WTC11 (cell line): ENCODE data around the gene ALLC. TPM values are rescaled to one million over a fixed set of nuclear protein-coding genes. Genes with fewer than 3 reads are reported as not detected.

Experiments used
- ATAC-seq: fragments of 200-7000 bp; cut with Tn5 transposase; 2 replicates; pipeline ENCODE4 v1.10.0; 2021; ENCODE audit warnings: mild to moderate bottlenecking, moderate library complexity
- CTCF ChIA-PET: fragments of 300-600 bp; sonication (Branson Sonifier 250); formaldehyde crosslinking; loops from one replicate; lab custom pipeline; 2021; ENCODE audit warnings: antibody characterized with exemption; lab: Charles Lee
- POLR2A ChIA-PET: fragments of 350-600 bp; sonication (Branson Sonifier 250); formaldehyde crosslinking; loops from one replicate; lab custom pipeline; 2021; ENCODE audit warnings: antibody characterized with exemption; lab: Charles Lee
- DNase-seq: peaks from one replicate; pipeline ENCODE4 v3.0.0; 2021; ENCODE audit warnings: low spot score
- H3K27ac Mint-ChIP-seq: 2 replicates; pipeline ENCODE4 v1.8.0; 2021; ENCODE audit warnings: mixed read lengths
- H3K27me3 Mint-ChIP-seq: 2 replicates; pipeline ENCODE4 v1.8.0; 2021; ENCODE audit warnings: low read depth, mild to moderate bottlenecking, moderate library complexity, mixed read lengths
- H3K36me3 Mint-ChIP-seq: 2 replicates; pipeline ENCODE4 v1.8.0; 2021; ENCODE audit warnings: mixed read lengths
- H3K4me1 Mint-ChIP-seq: 2 replicates; pipeline ENCODE4 v1.8.0; 2022; ENCODE audit warnings: mixed read lengths
- H3K4me3 Mint-ChIP-seq: 2 replicates; pipeline ENCODE4 v1.8.0; 2021; ENCODE audit warnings: mild to moderate bottlenecking, moderate library complexity, mixed read lengths
- H3K9me3 Mint-ChIP-seq: 2 replicates; pipeline ENCODE4 v1.8.0; 2021; ENCODE audit warnings: mixed read lengths
- ARID4B ChIP-seq: sonication (generic); formaldehyde crosslinking; IDR thresholded peaks from 2 replicates; pipeline ENCODE4 v1.8.0; 2023; ENCODE audit warnings: missing genetic modification reagents, mild to moderate bottlenecking, borderline replicate concordance
- ATF2 ChIP-seq: sonication (generic); formaldehyde crosslinking; IDR thresholded peaks from 2 replicates; pipeline ENCODE4 v1.8.1; 2022; ENCODE audit warnings: low read depth, missing genetic modification reagents, borderline replicate concordance
- KAT7 ChIP-seq: sonication (generic); formaldehyde crosslinking; IDR thresholded peaks from 2 replicates; pipeline ENCODE4 v1.8.1; 2023; ENCODE audit warnings: missing genetic modification reagents, mild to moderate bottlenecking, borderline replicate concordance
- NR2C2 ChIP-seq: sonication (generic); formaldehyde crosslinking; IDR thresholded peaks from 2 replicates; pipeline ENCODE4 v1.8.0; 2022; ENCODE audit warnings: mild to moderate bottlenecking, missing genetic modification reagents
- PRDM15 ChIP-seq: sonication (generic); formaldehyde crosslinking; IDR thresholded peaks from 2 replicates; pipeline ENCODE4 v1.8.0; 2022; ENCODE audit warnings: missing genetic modification reagents
- PRRX2 ChIP-seq: fragments of 250-450 bp; sonication (Bioruptor Pico); IDR thresholded peaks from 2 replicates; pipeline ENCODE4 v1.8.0; 2021; ENCODE audit warnings: mild to moderate bottlenecking
- SMAD3 ChIP-seq: sonication (generic); formaldehyde crosslinking; IDR thresholded peaks from 2 replicates; pipeline ENCODE4 v1.8.0; 2022; ENCODE audit warnings: missing genetic modification reagents, mild to moderate bottlenecking, borderline replicate concordance
- SOX15 ChIP-seq: fragments of 250-450 bp; sonication (Bioruptor Pico); IDR thresholded peaks from 2 replicates; pipeline ENCODE4 v1.9.0; 2021; ENCODE audit warnings: mild to moderate bottlenecking
- TCF7 ChIP-seq: sonication (generic); formaldehyde crosslinking; IDR thresholded peaks from 2 replicates; pipeline ENCODE4 v1.8.0; 2022; ENCODE audit warnings: mild to moderate bottlenecking, low read depth, missing genetic modification reagents, moderate library complexity
- ZNF317 ChIP-seq: sonication (generic); formaldehyde crosslinking; IDR thresholded peaks from 2 replicates; pipeline ENCODE4 v1.8.1; 2023; ENCODE audit warnings: low read depth, mild to moderate bottlenecking, moderate library complexity, missing genetic modification reagents, borderline replicate concordance
- total RNA-seq: library from RNA; stranded (reverse); gene quantifications from 3 replicates; pipeline ENCODE4 v1.2.3, GENCODE V29; 2021
- TF ChIP-seq, protein P1 (sequence below): sonication (generic); formaldehyde crosslinking; IDR thresholded peaks from 2 replicates; pipeline ENCODE4 v1.8.1; 2022; ENCODE audit warnings: low read depth, mild to moderate bottlenecking, moderate library complexity, missing genetic modification reagents, borderline replicate concordance

Gene ALLC
- total RNA-seq, 1 experiment from 2014 or later = not detected

GRCh38 chr2:3712831-3713503, 55.0 kb downstream of the ALLC start (continued):
- no peak for TF ChIP-seq ATF2 (CRISPR knock-in tag)

- peaks cover 40% of the 10 kb centered on the region for H3K36me3 Mint-ChIP-seq
- POLR2A ChIA-PET = no interaction called here
- DNase-seq (no peak), ATAC-seq (no peak)
- TF ChIP-seq ZNF317 (CRISPR knock-in tag) (no peak), TCF7 (CRISPR knock-in tag) (no peak), PRRX2 (no peak), SMAD3 (CRISPR knock-in tag) (no peak), ARID4B (CRISPR knock-in tag) (no peak)
- TF ChIP-seq, protein P1, sequence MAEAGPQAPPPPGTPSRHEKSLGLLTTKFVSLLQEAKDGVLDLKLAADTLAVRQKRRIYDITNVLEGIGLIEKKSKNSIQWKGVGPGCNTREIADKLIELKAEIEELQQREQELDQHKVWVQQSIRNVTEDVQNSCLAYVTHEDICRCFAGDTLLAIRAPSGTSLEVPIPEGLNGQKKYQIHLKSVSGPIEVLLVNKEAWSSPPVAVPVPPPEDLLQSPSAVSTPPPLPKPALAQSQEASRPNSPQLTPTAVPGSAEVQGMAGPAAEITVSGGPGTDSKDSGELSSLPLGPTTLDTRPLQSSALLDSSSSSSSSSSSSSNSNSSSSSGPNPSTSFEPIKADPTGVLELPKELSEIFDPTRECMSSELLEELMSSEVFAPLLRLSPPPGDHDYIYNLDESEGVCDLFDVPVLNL (CRISPR knock-in tag) = no peak
- no peaks in the 10 kb centered on the region for H3K4me1 Mint-ChIP-seq
- no peak overlapping the region for H3K27ac Mint-ChIP-seq
- CTCF ChIA-PET = no interaction called here
- H3K27me3 Mint-ChIP-seq = peaks cover 14% of the 10 kb centered on the region
- peaks cover 49% of the 10 kb centered on the region for H3K9me3 Mint-ChIP-seq
- no peak overlapping the region for H3K4me3 Mint-ChIP-seq
Measured at GRCh38 chr2:3718679-3719078, 60.7 kb downstream of the ALLC start.

DNA sequence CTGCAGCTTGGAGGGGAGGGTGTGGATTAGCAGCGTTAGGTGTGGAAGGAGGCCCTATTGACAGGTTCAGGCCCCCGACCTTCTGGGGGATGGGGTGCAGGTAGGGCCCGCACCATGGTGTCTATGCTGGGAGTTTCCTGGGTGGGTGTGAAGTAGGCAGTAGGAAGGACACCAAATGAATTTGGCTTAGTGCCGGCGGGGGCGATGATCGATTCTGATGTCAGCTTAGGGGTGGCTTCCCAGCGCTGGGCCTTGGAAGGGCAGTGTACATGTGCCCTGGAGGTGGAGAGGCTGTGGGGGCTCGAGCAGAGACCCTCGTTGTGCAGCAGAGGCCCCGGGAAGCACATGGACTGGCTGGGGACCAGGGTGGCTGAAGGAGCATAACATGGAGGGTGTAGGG, 67.0 kb downstream of the ALLC start:
- CTCF ChIA-PET = no interaction called here
- H3K36me3 Mint-ChIP-seq = peaks cover 70% of the 10 kb centered on the region
- ATAC-seq (no peak), DNase-seq (no peak)
- no peaks in the 10 kb centered on the region for H3K4me1 Mint-ChIP-seq
- no peak overlapping the region for H3K4me3 Mint-ChIP-seq
- H3K9me3 Mint-ChIP-seq = peaks cover 79% of the 10 kb centered on the region
- H3K27me3 Mint-ChIP-seq = peaks cover 22% of the 10 kb centered on the region
- H3K27ac Mint-ChIP-seq = no peak overlapping the region
- no peak for TF ChIP-seq SOX15 (CRISPR knock-in tag)
- TF ChIP-seq PRDM15 = no peak
- no peak for TF ChIP-seq TCF7 (CRISPR knock-in tag)
- no peak for TF ChIP-seq NR2C2 (CRISPR knock-in tag)
- TF ChIP-seq KAT7 (CRISPR knock-in tag) = no peak
- POLR2A ChIA-PET = no interaction called here
